Astrocyte (in vitro differentiated cells and primary cell): ENCODE measurements around the gene FBXW5.

ENCODE experiments used
- CTCF ChIP-seq: IDR thresholded peaks from 2 replicates; pipeline ENCODE4 v1.5.1; 2011; ENCODE audit warnings: low read depth, mild to moderate bottlenecking, inconsistent platforms, low read length, moderate library complexity; ENCODE audit not compliant: insufficient read depth
- EZH2 ChIP-seq: IDR thresholded peaks from 2 replicates; pipeline ENCODE4 v1.6.1; 2012; ENCODE audit warnings: mild to moderate bottlenecking, low read length, inconsistent platforms; ENCODE audit not compliant: insufficient read depth

- TF ChIP-seq CTCF (no peak), EZH2 (no peak)
Observed at GRCh38 chr9:136984464-136985026, 40.0 kb upstream of the FBXW5 start.
